ENCODE data around the gene PREX1.
"Not testable (repeated sequence)": the region's sequence is repeated elsewhere in the genome, so short reads cannot be mapped to it uniquely, and the experiment has no call there.

The PREX1 gene, protein sequence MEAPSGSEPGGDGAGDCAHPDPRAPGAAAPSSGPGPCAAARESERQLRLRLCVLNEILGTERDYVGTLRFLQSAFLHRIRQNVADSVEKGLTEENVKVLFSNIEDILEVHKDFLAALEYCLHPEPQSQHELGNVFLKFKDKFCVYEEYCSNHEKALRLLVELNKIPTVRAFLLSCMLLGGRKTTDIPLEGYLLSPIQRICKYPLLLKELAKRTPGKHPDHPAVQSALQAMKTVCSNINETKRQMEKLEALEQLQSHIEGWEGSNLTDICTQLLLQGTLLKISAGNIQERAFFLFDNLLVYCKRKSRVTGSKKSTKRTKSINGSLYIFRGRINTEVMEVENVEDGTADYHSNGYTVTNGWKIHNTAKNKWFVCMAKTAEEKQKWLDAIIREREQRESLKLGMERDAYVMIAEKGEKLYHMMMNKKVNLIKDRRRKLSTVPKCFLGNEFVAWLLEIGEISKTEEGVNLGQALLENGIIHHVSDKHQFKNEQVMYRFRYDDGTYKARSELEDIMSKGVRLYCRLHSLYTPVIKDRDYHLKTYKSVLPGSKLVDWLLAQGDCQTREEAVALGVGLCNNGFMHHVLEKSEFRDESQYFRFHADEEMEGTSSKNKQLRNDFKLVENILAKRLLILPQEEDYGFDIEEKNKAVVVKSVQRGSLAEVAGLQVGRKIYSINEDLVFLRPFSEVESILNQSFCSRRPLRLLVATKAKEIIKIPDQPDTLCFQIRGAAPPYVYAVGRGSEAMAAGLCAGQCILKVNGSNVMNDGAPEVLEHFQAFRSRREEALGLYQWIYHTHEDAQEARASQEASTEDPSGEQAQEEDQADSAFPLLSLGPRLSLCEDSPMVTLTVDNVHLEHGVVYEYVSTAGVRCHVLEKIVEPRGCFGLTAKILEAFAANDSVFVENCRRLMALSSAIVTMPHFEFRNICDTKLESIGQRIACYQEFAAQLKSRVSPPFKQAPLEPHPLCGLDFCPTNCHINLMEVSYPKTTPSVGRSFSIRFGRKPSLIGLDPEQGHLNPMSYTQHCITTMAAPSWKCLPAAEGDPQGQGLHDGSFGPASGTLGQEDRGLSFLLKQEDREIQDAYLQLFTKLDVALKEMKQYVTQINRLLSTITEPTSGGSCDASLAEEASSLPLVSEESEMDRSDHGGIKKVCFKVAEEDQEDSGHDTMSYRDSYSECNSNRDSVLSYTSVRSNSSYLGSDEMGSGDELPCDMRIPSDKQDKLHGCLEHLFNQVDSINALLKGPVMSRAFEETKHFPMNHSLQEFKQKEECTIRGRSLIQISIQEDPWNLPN (N-terminal part only)

DNA sequence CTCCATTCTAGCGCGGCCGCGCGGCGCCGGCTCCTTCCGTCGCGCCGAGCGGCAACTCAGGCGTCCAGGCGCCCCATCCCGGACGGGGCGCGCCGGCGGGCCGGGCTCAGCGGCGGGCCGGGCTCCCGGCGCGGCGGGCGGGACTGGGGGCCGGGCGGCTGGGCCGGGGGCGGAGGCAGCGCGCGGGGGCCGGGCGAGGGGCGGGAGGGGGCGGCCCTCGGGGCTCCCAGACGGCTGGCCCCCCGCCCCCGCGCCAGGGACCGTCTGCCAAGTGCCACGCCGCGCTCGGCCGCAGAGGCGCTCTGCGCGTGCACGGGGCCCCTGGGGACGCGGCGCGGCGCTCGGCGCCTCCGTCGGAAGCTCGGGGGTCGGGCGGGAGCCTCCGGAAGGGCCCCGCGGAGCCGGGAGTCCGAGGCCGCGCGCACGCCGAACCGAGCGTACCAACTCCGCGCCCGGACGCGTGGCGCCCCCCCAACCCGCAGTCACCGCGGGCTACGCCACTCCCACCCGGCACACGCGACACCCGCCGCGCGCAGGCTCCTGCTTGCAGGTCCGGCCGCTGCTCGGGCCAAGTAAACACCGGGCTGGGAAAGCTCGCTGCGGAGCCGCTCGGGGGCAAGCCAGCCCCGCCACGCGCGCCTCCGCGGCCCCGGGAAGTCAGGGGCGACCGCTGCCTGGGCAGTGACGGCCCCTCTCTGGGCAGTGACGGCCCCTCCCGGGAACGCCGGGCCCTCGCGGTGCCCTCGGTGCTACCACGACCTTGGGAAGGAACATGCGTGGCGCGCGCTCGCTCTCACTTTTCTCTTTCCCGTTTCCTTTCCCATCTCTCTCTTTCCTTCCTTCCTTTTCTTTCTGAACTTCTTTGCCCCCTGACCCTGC is at the start of gene PREX1:
Gene PREX1, minus strand, starts transcription at position 145 of the 879 bp plus-strand sequence. Its CDS starts 139 bp downstream, at position 6.
- DNase-seq (ENCODE audit: low spot score): peak; percentile 63

DNA sequence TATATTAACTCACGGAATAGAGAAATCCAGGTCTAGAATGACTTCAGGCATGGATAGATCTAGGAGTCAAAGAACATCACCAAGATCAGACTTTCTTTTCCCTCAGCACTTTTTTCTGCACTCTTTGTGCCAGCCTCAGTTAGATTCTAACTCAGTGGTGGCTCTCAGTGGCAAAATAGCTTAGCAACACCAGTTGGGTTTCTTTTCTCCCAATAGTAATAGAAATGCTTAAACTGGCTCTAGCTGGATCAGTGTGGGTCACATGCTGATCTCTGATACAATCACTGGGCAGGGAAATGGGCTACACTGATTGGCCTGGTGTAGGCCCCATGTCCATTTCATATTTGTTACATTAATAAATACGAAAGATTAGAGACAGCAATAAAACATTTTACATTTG is 49.5 kb upstream of the PREX1 start:
- peak; percentile 56 for DNase-seq (ENCODE audit: low spot score)

- DNase-seq (ENCODE audit: low spot score): peak; percentile 66
Measured at GRCh38 chr20:48875914-48876240, 48.1 kb upstream of the PREX1 start.

DNA sequence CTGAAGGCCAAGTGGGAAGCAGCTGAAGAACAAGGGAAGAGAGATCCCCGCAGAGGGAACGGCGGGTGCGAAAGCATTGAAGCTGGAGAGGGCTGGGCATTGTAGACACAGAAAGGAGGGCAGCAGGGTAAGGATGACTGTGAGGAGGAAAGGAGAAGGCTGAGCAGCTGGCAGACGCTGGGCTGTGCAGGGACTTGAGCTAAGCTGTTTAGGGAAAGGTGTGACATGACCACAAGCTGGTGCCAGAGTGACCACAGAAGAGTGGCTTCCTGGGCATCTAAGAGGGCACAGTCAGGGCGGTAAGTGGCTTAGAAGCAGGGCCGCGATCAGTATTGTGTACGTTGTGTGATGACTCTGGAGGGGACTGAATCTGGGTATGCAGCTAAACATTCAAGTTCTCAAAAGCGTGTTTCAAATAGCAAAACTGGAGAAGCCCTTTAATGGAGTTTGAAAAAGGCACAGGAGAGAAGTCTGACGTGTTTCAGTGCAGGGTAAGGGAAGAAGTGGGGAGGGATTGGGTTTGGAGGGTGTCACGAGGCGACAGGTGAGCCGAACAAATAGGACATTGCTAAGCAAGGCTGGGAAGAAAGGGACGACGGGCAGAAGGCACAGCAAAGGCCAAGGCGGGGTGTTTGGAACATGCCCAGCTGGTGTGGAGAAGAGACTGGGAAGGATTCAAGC is 47.6 kb upstream of the PREX1 start:
- DNase-seq (ENCODE audit: low spot score): no peak

GRCh38 chr20:48869442-48869841 is 41.6 kb upstream of the PREX1 start:
- DNase-seq (ENCODE audit: low spot score): not testable (repeated sequence)

DNA sequence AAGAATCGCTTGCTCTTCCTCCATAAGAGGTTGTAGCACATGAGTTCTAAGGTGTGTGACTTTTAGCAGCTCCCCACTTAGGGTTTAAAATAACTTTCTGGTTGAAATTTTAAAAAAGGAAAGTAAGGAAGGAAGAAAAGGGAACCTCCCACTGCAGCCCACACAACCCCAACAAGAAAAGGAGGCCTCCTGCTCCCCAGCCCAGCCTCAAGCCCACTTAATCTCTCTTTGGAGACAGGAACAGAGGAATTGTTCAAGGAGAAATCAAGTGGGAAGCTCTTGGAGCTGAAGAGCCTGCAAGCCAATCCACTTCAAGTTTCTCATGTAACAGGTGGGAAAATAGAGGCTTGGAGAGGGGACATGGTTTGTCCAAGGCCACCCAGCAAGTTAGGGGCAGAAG is 39.1 kb upstream of the PREX1 start:
- no peak for DNase-seq (ENCODE audit: low spot score)

- no peak for DNase-seq (ENCODE audit: low spot score)
Measured at GRCh38 chr20:48864738-48865318, 37.0 kb upstream of the PREX1 start.

DNA sequence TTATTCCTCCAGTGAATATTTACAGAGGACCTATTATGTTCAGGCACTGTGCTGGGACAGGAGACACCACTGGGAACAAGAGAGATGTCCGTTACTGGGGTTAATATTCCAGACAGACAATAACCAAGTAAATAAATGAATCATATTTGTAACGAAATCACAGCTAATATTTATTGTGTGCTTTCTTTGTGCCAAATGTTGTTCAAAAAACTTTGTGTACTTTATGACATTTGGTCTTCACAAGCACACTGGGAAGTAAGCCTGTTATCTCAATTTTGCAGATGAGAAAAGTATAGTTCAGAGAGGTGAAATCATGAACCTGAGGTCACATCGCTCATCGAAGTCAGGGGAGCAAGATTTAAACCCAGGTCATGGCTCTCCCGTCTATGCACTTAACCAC is 36.5 kb upstream of the PREX1 start:
- DNase-seq (ENCODE audit: low spot score): no peak

GRCh38 chr20:48862279-48862678 is 34.5 kb upstream of the PREX1 start:
- no peak for DNase-seq (ENCODE audit: low spot score)

- DNase-seq (ENCODE audit: low spot score): no peak
Measured at GRCh38 chr20:48861444-48861843, 33.6 kb upstream of the PREX1 start.

DNA sequence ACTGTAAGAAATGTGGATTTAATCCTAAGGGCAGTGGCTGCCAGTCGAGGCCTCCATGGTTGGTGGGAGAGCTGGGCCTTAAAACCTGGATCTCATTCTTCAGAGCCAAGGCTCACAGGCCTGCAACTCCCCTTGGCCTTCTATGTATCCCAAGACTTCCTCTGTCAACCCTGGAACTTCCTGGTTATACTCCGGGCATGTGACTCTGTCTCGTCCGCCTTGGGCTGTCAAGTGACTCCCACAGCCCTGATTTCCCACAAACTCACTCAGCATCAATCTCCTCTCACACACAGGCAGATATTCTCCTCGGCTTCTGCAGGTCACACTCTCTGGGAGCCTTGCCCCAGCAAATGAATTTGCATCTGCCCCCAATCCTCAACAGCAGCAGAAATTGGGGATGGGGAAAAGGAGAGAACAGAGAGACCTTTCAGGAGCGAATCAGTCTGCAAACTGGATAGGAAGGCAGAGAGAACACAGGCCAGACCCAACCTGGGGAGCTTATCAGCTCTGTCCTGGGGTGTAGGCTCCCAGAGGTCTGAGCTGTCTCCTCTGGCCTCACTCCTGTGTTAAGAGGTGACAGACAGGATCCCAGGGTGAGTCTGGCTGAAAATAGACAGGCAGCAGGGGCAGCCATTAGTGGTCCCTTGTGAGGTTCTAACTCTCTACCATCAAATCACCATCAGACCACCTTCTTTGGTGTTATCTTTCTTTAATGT is 30.4 kb upstream of the PREX1 start:
- no peak for DNase-seq (ENCODE audit: low spot score)

DNA sequence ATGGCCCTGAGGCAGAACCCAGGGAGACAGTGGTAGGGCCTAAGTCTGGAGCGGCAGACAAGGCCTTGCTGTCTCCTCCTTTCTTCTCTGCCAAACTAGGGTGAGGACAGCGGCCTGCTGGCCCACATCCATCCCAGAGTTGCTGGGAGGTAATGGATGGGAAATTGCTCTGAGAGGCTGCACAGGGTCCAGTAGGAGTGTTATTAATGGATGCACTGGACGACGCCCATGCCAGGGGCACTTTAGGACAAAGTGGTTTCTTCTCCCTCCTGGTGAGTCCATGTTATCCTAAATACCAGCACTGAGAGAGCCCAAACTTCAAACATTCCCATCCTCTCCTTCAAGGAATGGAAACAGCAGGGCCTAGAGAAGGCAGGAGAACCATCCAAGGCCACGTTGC is 28.3 kb upstream of the PREX1 start:
- DNase-seq (ENCODE audit: low spot score): no peak

DNA sequence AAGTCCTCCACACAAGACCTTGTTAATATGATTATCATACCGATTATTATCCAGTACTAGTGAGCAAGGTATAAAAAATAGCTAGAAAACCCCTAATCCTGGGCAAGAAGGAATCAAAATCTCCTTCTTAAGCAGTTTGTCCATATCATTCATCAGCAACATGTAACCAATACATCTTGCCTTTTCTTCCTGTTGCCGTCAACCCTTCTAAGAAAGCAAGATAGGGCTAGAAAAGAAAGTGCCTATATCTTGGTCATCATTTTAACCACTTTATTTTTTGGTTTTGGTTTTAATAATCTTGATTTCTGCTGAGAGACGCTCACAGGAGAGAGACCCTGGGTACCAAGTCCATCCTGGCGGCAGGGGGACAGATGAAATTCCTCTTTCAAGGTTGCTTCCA is 27.2 kb upstream of the PREX1 start:
- no peak for DNase-seq (ENCODE audit: low spot score)

DNA sequence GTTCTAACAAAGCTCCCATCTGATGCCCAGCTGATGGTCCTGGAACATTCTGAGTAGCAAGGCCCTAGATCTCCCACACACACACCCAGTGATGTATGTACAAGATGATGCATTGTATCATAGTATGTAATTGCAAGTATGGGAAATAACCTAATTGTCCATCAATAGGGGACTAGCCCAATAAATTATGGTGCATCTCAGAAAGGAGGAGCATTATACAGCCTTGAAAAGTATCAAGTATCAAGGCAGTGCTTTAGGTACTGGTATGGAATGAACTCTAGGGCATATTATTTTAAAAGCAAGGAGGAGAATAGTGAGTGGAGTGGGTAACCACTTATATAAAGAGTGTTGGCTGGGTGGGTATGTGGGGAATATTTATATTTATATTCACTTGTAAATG is 24.8 kb upstream of the PREX1 start:
- no peak for DNase-seq (ENCODE audit: low spot score)

DNA sequence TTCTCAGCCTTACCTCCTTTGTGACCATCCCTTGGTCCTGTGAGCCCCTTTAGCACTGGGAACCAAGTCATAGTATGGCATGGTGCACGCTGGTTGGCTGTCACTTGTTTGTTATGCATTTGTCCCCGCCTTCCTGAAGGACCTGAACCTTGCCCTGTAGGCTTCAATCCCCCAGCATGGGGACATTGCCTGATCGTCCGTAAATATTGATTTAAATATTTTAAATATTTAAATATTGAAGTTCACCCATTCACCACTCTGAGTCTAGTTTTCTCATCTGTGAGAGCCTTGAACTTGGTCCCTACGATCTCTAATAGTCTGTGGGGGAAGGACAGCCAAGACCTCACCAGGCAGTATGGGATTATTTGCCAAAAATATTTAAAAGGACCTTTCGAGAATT is 23.8 kb upstream of the PREX1 start:
- DNase-seq (ENCODE audit: low spot score): no peak

DNA sequence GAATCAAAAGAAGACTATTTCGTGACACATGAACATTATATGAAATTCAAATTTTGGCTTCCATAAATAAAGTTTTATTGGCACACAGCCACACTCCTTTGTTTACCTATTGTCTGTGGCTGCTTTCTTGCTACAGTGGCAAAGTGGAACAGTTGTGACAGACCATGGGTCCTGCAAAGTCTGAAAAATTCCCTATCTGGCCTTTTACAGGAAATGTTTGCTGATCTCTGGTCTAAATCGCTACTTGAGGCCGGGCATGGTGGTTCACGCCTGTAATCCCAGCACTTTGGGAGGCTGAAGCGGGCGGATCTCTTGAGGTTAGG is 23.1 kb upstream of the PREX1 start:
- DNase-seq (ENCODE audit: low spot score): no peak

GRCh38 chr20:48850257-48850976 is 22.6 kb upstream of the PREX1 start:
- no peak for DNase-seq (ENCODE audit: low spot score)

GRCh38 chr20:48849779-48850178 is 22.0 kb upstream of the PREX1 start:
- no peak for DNase-seq (ENCODE audit: low spot score)

DNA sequence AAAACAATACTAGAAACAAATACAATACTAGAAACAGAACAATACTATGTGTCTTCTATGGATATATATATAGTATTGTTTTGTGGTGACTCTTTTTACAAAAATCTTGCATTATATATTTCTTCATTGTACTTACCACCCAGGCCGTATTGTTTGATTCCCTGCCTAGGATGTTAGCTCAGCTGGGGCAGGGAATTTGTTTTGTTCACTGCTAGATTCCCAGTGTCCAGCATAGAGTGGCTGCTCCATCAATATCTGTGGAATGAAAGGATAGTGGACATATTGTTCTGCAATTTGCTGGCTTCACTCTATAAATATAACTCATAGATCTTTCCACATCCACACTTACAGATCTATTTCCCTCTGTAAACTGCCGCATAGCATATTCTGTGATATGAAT is 21.5 kb upstream of the PREX1 start:
- DNase-seq (ENCODE audit: low spot score): no peak

All from AG08395 (cell line).